OCI-LY3 (cell line): ENCODE results near the gene UBAP1.

Experiments used
- EZH2phosphoT487 ChIP-seq: fragments of 200-600 bp; shearing (Covaris generic); IDR thresholded peaks from 2 replicates; pipeline ENCODE4 v1.6.1; 2018; ENCODE audit warnings: antibody characterized with exemption, mixed run types, low read depth
- TF ChIP-seq, protein P1 (sequence below): fragments of 200-600, 300-600 bp; sonication (generic); IDR thresholded peaks from 2 replicates; pipeline ENCODE4 v1.5.1; 2014; ENCODE audit warnings: antibody characterized with exemption, low read length, low read depth

DNA sequence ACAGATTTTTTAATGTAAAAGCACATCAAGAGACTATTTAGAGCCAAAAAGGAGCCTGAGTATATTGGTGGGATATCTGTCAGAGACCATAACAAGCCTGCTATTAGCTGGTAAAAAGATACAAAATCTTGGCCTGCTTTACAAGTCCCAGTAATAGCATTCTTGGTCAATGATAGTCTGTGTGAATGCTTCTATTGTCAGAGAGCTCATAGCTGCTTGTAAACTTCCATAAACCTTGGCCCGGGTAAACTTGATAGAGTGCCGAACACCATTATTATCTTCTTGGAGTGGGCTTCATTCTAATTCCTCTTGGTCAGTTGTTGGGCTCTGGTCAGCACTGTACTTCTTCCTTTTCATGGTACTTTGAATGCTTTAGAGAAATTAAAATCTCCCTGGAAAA lies 64.0 kb downstream of the UBAP1 start:
- TF ChIP-seq, protein P1, sequence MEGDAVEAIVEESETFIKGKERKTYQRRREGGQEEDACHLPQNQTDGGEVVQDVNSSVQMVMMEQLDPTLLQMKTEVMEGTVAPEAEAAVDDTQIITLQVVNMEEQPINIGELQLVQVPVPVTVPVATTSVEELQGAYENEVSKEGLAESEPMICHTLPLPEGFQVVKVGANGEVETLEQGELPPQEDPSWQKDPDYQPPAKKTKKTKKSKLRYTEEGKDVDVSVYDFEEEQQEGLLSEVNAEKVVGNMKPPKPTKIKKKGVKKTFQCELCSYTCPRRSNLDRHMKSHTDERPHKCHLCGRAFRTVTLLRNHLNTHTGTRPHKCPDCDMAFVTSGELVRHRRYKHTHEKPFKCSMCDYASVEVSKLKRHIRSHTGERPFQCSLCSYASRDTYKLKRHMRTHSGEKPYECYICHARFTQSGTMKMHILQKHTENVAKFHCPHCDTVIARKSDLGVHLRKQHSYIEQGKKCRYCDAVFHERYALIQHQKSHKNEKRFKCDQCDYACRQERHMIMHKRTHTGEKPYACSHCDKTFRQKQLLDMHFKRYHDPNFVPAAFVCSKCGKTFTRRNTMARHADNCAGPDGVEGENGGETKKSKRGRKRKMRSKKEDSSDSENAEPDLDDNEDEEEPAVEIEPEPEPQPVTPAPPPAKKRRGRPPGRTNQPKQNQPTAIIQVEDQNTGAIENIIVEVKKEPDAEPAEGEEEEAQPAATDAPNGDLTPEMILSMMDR, result no peak
- no peak for TF ChIP-seq EZH2phosphoT487
